A549 treated with AZD9567 at 1 μM for 4 hours (cell line): ENCODE data around the gene PBX1. TPM values are rescaled to one million over a fixed set of nuclear protein-coding genes. Genes with fewer than 3 reads are reported as not detected.

Source experiments
- total RNA-seq: library from RNA; stranded (reverse); fragments of 200-300 nt; extraction: Qiagen RNA extraction; gene quantifications from 5 replicates; pipeline ENCODE4 v1.2.3, GENCODE V29; 2022; ENCODE audit not compliant: insufficient read depth

The PBX1 gene
- 11.6 to 20.3 TPM (median 12.4 TPM) in 5 replicates for total RNA-seq

DNA sequence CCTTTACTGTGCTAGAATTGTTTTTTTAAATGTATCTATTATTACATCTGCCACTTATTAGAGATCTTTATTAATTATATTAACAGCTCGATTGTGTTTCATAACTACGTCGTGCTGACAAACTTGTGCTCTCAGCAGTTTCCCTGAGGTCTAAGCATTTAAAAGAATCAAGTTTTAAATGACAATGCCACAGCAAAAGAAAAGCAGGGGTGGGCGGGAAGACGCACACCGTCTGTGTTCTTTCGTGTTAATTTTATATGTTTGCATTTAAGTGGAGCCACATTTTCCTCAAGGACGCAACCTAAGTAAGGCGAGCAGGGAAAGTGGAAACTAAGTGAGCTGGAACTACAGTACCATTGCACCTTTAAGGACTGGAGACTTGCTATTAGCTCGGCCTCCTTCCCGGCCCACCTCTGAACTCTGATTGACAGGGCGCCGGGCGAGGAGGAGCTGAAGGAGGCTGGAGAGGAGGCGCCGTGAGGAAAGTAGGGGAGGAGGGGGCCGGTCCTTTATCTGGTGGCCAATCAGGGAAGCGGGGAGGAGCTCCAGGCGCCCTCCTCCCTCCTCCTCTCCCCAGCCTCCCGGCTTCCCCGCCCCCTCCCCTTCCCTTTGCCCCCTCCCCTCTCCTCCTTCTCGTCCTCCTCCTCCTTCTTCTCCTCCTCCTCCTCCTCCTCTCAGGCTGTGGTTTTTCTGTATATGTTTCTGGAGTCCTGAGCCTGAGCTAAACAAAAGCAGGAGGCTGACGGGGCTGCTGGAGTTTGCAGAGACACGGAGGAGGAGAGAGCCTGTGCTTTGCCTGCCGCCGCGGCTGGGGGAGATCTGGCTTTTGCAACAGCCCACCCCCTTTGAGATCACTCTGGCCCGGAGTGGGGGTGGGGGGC is at the start of gene PBX1:
Gene PBX1, plus strand, starts transcription at position 724 of the 881 bp plus-strand sequence.

